Measurements from ENCODE around the gene TOLLIP.

DNA sequence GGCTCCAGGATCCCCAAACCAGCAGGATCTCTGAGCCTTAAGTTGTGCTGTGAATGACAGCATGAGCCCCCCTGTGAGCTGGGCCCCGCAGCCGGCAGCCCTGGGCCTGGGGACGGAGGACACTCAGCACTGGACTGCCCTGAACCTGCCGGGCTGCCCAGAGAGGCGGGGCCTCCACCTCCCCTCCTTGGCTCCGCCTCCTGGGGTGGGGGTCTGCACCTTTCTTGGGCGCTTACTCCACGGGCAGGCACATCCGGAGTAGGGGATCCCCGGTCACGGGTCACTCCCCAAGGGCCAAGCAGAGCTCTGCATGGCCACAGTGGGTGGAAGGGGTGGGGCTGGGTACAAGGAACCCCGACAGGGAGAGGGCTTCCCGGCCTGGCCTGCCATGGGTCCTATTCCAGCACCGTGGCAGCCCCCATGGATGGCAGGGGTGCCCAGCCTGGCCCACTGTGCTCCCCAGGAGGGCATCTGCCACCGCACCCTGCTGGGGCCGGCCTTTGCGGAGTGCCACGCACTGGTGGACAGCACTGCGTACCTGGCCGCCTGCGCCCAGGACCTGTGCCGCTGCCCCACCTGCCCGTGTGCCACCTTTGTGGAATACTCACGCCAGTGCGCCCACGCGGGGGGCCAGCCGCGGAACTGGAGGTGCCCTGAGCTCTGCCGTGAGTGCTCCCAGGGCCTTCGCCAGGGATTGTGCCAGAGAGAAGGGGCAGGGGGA, 81.2 kb downstream of the TOLLIP start:
- no peak for TF ChIP-seq NFRKB (IDR thresholded peaks at IDR 0.05)
- no peak for TF ChIP-seq L3MBTL2 (conservative IDR thresholded peaks at IDR 0.05)
- TF ChIP-seq ELF4 (IDR thresholded peaks at IDR 0.05) = no peak
- TF ChIP-seq FOXM1 (IDR thresholded peaks at IDR 0.05; ENCODE audit: borderline replicate concordance) = no peak
- TF ChIP-seq ARNT (IDR thresholded peaks at IDR 0.05) = no peak
- TF ChIP-seq TARDBP (IDR thresholded peaks at IDR 0.05) = no peak
- no peak for TF ChIP-seq ZNF384 (IDR thresholded peaks at IDR 0.05)
- TF ChIP-seq SP1 (IDR thresholded peaks at IDR 0.05) = no peak
- no peak for TF ChIP-seq SUZ12 (IDR thresholded peaks at IDR 0.05)
- TF ChIP-seq BHLHE40 (IDR thresholded peaks at IDR 0.05; ENCODE audit: borderline replicate concordance) = no peak
- TF ChIP-seq, protein P1, sequence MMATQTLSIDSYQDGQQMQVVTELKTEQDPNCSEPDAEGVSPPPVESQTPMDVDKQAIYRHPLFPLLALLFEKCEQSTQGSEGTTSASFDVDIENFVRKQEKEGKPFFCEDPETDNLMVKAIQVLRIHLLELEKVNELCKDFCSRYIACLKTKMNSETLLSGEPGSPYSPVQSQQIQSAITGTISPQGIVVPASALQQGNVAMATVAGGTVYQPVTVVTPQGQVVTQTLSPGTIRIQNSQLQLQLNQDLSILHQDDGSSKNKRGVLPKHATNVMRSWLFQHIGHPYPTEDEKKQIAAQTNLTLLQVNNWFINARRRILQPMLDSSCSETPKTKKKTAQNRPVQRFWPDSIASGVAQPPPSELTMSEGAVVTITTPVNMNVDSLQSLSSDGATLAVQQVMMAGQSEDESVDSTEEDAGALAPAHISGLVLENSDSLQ (IDR thresholded peaks at IDR 0.05) = no peak
